GM19397 (cell line): ENCODE measurements around the gene SGO2.
"Not testable (repeated sequence)": the region's sequence is repeated elsewhere in the genome, so short reads cannot be mapped to it uniquely, and the experiment has no call there.

Experiments used
- ATAC-seq: cut with Tn5 transposase; IDR thresholded peaks from one replicate; pipeline ENCODE4 v1.9.1; 2021; ENCODE audit warnings: mild to moderate bottlenecking, moderate library complexity; ENCODE audit not compliant: unreplicated experiment

SGO2 gene

DNA sequence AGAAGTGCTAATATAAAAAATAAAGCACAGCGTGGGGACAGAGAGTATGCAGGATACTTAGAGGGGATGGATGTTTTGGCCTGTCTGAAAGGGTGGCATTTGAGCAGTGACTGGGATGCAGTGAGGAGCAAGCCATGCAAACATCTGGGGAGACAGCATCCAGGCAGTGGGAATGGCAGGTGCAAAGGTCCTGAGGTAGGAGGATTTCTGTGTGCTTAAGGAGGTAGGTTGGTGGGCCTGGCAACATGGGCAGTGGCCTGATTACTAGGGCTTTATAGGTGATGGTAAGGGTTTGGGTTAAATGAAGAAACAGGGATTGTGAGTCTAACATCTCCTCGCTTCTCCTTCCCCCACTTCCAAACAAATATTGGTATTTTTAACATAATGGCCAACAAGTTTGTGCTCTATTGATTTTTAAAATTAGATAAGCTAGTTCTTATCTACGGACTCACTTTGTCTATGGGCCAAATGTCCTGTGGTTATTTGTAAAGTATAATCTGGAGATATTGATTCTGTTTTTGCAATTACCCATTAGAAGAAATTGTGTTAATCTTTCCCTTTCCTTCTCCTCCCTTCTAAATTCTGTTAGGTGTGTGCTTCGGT is 62.2 kb downstream of the SGO2 start:
- ATAC-seq: no peak

DNA sequence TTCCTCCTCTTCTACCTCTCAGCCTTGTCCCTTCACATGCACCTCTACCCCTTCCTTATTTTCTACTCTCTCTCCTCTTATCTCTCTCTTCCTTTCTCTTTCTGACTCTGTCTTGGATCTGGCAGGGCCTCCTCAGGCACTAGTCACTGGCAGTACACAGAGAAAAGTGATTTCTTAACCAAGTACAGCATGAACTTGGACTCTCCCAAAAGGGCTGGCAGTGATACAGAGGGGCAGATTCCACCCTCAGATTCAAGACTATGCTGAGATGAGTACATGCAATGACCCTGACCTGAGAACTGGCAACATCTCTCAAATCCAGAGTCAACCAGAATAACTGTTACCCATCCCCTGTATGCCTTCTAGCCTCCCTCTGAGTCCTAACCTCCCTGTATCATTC is 64.1 kb downstream of the SGO2 start:
- ATAC-seq: no peak

DNA sequence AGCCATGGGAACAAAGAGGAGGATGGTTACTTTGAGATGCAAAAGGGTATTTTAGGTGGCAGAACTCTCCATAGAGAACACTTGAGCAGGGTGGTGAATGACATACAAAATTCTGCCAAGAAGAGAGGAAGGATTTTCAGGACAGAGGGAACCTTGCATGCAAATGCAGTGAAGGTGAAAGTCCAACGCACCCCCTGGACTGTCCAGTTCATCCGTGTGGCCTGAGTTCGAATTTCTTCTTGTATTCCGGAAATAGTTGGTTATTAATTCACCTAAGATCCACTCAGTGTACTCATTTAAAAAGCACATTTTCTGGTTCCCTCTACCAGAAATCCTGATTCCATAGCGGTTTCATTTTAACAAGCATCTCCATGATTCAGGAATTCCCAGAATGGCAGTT is 65.3 kb downstream of the SGO2 start:
- no peak for ATAC-seq

DNA sequence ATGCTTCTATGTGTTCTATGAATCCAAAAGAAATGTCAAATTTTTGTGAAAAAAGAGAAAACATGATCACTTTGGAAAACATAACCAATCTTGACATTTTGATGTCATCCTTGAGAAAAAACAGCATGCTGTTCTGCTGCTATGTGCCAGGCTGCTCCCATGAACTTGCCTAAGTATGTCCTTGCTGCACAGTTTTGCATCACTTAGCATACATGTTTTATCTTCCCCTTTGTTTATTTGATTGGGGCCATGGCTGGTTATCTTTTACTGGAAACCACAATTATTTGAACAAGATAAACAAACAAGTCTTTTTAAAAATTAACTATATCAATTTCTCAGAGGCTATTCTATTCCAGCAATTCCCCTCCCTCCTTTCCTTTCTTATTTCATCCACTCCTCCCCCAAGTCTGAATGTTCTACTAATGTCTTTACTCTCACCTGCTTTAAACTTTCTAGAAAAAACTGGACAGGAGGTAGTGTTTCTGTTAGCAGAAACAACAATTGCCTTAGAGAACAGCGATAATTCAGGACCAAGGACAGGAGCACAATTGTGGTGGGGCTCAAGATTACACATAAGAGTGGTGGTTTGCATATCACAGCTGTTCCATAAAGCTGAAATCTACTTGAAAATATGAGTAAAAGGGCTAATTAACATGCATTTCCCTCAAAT is 66.5 kb downstream of the SGO2 start:
- ATAC-seq: no peak

DNA sequence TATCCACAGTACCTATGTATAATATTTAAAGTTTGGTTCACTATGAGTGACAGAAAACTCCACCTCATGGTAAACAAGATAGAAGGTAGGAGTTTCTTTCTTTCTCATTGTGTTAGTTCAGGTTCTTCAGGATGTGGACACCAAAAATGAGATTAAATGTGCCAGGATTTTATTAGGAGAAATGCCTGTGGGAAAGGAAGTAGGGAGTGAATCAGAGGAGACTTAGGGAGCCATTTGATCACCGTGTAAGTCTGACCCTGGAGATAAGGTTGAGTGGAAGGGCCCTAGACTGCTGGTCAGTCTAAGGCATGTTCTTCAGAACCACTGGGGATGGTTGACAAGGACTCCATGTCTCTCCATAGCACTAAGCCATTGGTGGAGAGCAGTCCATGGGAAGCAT is 67.9 kb downstream of the SGO2 start:
- ATAC-seq: no peak

DNA sequence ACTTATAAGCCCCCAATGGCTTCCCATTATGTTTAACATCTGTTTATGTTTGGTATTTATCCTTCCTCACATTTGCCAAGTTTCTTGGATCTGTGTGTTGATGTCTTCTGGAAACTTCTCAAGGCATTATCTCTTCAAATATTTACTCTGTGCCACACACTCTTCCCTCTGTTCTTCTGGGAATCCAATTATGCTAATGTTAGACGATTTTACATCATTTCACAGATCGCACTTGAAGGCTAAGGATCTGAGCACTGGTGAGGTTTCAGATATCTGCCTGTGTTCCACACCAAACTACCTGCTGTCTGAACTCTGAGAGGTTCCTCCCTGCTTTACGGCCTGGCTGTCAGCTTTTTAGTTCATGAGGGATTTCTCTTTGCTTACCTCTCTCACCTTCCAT is 69.9 kb downstream of the SGO2 start:
- ATAC-seq: no peak

DNA sequence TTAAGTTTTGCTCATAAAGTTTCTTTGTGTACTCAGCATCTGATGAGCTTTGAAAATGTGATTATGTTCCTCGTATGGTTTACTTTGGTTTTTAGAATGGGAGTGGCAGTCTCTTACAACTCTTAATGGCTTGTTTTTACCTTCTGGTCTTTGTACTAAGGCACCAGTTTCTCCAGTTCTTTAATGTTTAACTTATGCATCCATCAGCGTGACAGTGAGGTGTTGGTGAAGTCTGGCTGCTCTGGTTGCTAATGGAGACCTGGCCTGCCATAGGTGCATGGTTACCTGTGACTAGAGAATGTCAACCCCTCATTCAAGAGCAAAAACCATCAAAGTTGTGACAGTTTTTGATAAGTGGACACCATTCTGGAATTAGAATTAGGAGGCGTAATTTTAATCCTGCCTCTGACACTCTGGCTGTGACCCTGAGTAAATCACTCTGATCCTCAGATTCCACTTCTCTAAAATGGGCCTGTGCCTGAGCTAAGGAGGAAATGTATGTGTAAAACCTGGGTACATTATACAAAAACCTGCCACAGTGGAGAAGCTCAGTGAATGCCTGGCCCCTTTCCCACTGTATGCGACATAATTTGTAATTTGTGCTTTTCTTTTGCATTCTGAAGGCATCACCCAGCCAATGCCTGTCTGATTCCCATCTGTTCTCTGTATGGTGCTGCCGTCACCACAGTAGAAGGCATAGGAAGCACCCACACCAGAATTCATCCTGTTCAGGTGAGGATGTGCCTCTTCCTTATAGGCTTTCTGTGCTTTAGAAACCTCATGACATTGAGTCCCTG is 71.0 kb downstream of the SGO2 start:
- ATAC-seq: no peak

DNA sequence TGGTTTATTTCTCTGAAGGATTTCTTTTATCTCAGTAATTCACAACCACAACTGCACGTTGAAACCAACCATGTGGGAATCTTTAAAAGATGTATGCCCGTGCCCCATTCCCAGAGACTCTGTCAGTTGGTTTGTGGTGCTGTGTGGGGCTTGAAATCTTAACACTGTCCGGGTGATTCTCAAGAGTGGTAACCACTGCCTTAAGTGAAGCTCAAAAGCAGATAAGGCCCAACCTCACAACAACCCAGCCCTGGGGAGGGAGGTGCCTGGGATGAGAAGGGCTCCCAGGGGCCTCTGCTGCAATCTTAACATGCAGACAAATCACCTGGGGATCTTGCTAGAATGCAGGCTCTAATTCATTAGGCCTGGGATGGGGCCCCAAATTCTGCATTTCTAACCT is 73.2 kb downstream of the SGO2 start:
- ATAC-seq: no peak

DNA sequence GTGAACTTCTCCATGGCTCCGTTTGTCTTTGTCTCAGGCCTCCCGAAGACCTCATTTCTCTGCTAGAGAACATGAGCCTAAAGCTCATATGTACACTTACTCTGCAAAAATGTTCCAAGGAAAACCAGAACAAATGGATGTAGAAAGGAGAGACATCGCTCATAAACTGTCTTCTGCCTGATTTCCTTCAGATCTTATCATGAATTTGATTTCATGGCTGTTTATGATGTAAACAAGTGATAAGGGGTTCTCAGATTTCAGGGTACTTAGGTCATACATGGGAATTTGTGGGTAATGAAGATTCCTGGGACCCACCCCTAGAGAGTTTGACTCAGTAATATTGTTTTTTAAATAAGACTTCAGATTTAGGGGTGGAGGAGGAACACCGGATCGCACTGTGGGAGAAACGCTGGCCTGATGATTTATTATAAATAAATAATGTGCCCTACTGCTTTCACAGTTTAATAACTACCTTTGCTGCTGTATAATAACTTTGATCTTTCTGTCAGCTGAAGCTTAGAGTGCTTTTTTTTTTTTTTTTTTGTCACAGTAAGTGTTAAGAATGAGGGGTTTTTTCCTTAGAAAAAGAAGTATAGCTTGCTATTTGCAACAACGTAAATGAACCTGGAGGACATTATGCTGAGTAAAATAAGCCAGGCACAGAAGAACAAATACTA is 74.7 kb downstream of the SGO2 start:
- no peak for ATAC-seq

DNA sequence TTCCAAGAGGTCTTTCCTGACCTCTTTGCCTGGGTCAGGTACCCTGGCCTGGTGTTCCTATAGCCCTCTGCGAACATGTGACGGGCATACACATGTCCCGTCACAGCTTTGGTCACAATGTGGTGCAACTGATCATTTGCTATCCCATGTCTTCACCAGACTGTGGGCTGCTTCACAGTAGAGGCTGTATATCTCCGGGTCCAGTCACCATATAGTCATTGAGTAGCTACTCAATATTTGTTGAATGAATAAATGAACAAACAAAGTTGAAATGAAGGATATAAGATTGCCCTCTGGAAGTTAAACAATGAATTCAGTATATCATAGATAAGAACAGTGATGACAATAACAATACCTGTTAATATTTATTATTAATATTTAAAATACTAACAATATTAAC is 76.6 kb downstream of the SGO2 start:
- no peak for ATAC-seq

DNA sequence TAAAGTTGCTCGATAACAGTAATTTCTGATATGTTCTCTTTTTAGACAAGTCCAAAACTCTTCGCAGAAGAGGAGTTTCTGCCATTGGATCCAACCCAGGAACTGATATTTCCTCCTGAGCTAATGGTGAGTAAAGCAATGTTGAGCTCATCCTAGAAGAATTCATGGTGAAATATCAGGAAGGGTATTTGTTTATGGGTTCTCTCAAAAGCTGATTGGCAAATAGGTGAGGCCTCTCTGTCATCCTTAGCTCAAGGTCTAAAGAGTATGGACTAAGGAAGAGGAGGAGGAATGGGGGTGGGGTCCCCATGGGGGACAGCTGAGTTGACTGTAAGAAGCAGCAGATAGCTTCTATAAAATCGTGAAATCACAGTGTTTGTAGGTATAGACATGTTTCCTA is 78.0 kb downstream of the SGO2 start:
- ATAC-seq: no peak

DNA sequence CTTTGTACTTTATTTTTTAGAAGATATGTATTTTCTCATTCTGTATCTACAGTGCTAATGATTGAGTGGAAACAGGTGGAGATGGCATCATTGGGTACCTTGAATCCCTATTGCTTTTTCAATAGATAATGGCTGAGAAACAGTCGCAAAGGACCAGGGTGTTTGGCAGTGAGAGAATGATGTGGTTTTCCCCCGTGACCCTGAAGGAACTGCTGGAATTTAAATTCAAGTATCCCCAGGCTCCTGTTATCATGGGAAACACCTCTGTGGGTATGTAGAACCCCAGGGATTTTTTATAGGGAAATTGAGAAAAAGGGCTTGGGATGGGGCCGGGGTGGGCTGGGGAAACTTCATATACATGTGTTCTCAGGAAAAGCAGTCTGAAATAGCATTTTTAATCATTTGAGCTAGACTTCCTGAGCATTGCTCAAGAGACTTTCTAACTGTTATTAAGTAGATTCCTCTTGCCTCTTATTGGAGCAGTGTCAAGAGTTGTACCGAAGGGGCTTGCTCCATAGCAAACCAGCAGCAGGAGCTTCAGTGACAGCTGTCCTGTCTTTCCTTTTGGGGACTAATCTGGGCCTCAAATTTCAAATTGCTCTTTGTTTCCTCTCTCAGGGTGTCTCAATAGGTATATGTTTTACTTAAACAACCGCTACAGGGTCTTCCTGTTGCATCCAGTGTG is 78.7 kb downstream of the SGO2 start:
- ATAC-seq: no peak

DNA sequence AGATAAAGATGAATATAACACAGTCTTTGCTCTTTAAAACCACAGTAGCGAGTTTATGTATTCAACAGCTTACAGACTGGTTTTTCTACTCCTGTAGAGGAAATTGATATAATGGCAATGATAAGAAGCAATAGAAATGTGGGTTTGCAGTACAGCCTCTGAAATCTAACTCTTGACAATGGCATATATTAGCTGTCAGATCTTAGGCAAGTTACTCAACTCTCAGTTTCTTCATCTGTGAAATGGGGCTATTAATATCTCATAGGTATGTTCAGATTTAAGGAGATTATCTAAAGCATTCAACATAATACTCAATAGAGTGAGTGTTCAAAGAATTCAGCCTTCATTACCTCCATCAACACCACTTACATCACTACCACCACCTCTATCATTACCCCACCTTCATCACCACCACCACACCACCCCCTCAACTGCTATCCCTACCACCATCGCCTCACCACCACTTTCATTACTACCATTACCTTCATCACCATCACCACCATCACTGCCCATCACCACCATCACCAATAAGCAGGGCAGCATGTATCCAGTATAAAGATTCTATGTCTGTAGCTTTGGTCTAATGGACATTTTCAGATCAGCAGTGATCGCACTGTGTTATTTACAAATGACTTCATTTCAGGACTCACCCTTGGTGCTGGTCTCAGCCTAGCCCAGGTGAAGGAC is 82.5 kb downstream of the SGO2 start:
- ATAC-seq: no peak

DNA sequence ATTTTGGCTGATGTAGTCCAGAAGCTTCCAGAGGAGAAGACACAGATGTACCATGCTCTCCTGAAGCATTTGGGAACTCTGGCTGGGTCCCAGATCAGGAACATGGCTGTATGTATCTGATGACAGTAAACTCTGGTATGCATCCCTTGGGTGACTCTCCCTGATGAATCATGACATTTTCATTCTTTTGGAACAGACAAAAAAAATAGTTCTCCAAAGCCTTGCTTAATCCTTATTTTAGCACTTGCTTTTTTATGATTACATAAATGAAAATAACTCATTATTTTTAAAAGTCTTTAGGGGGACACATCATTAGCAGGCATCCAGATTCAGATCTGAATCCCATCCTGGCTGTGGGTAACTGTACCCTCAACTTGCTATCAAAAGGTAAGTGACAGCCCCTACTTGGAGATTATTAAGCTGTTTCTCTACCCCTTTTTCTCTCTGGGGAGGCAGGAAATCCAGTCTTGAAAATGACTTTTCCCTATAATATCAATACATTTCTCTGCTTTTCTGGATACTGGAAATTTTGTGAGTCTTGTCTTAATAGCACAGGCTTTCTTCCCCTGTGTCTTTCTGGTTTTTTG is 83.1 kb downstream of the SGO2 start:
- no peak for ATAC-seq

DNA sequence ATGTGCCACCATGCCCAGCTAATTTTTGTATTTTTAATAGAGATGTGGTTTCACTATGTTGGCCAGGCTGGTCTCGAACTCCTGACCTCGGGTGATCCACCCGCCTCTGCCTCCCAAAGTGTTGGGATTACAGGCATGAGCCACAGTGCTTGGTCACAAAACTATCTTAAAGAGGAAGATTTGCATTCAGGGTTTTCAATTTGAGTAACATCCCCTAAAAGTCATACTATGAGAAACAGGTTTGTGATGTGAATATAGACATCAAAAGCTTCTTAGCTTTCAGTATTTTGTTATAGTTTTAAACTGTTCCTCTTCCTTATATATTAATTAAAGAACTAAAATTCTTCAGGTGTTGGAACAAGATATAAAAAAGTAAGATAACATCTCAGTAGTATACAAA is 84.2 kb downstream of the SGO2 start:
- ATAC-seq: not testable (repeated sequence)

DNA sequence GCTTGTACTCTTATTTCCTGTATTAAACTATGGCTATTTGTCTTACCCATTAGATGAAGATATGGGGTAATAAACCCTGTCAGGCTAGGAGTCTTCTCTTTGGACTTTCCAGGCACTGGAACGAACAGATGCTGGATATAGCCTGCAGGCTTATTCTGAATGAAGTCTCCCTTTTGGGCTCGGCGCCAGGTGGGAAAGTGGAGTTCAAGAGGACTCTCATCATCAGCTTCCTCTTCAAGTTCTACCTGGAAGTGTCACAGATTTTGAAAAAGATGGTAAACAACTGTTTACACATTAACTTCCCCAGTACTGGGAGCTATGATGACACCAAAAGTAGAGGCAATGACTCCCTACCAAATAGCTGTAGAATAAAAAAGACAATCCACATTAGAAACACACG is 87.7 kb downstream of the SGO2 start:
- no peak for ATAC-seq

DNA sequence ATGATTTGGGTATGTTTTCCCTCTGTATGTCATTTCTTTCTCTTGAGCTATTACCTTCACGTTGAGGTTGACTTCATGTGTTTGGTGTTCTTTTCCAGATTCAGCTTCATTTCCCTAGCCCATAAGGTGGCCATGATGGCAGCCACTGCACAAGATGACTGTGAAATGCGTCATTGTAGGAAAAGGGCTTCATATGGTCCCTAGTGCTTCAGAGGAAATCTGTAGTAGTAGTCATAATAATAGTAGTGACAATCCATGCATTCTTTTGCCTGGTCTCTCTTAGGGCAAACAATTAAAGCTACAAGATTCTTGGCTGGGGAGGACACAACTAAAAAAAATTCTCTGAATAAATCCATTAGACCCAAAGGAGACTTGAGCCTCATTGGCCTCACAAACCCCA is 88.2 kb downstream of the SGO2 start:
- no peak for ATAC-seq

DNA sequence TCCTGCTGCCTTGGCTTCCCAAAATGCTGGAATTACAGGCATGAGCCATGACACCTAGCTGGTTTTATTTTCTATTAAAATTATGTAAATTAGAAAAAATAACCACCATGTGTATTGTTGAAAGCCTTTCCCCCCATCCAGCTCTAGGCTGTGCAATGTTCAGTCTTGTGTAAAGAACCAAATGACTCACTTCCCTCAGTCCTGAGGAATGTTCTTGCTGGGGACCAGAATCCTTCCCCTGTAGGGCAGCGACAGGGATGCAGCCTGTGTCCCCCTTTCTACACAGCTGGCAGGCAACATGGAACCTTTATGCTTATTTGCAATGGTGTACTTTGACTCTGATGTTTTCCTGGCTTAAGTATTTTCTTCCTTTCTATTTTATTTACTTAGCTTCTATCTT is 89.2 kb downstream of the SGO2 start:
- no peak for ATAC-seq

DNA sequence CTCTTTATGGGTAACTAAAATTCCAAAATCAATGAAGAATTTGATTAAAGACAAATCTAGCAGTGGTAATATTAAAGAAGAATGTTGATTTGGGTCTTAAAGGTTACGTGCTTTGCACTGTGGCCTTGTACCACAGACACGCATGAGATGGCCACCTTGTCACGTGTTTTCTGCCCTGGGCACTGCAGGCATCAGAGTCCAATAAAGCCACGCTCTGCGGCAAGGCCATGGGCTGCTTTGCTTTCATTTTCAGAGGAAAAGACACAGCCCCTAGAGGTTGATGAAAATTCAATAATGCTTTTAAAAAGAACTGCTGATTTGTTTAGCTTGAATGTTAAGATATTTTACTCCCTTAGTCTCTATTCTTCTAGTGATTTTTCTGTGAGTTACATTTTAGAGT is 90.2 kb downstream of the SGO2 start:
- ATAC-seq: no peak

DNA sequence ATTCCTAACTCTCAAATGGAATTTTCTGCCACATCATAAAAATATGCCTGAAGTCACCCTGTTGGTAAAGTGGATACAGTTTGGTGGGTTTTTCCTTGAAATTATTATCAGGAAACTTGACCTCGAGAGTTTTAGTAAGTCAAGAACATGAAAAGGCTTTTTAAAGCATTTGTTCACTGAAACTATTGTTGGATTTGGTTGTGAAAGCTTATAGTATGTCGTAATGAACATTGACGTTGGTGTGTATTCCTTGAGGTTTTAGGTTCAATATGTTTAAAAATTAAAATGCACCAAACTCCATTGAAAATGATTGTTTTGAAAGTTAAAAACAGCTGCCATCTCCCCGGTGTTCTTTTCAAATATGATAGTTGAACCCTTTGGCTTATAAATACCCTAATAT is 90.6 kb downstream of the SGO2 start:
- no peak for ATAC-seq
